HUES64 (cell line): Measurements from ENCODE around the gene TMEM179.

ENCODE experiments used
- H3K27ac ChIP-seq: 2 replicates; pipeline ENCODE4 v1.7.0; 2013; ENCODE audit warnings: low read depth, low read length, inconsistent platforms
- H3K27me3 ChIP-seq: 2 replicates; pipeline ENCODE4 v1.6.1; 2013; ENCODE audit warnings: mild to moderate bottlenecking, low read length; ENCODE audit not compliant: insufficient read depth
- H3K36me3 ChIP-seq: 2 replicates; pipeline ENCODE4 v1.6.1; 2013; ENCODE audit warnings: mild to moderate bottlenecking, low read length; ENCODE audit not compliant: insufficient read depth
- H3K4me1 ChIP-seq: 2 replicates; pipeline ENCODE4 v1.6.1; 2013; ENCODE audit warnings: mild to moderate bottlenecking, low read length, moderate library complexity; ENCODE audit not compliant: insufficient read depth
- H3K4me3 ChIP-seq: 2 replicates; pipeline ENCODE4 v1.5.1; 2013; ENCODE audit warnings: mild to moderate bottlenecking, low read length, moderate library complexity
- H3K9ac ChIP-seq: 2 replicates; pipeline ENCODE4 v1.6.1; 2013; ENCODE audit warnings: mild to moderate bottlenecking, low read depth, low read length
- H3K9me3 ChIP-seq: 2 replicates; pipeline ENCODE4 v1.6.1; 2013; ENCODE audit warnings: low read depth, low read length; ENCODE audit not compliant: insufficient read depth
- WGBS: fragments of 150-250, 120-280 bp; methylation state at CpG from one replicate; pipeline ENCODE4 v1.1.7; 2013; ENCODE audit warnings: missing lambda C conversion rate; 5-methylcytosine and 5-hydroxymethylcytosine counted together

TMEM179 gene

GRCh38 chr14:104564744-104565679 lies 39.6 kb downstream of the TMEM179 start:
- no peak overlapping the region for H3K4me3 ChIP-seq
- H3K36me3 ChIP-seq, result no peaks in the 10 kb centered on the region
- H3K4me1 ChIP-seq, result 0 out of 2 replicates have a peak, but pooled peaks cover 4% of the 10 kb centered on the region
- 93% methylated on average over 30 of the region's 30 CpGs for WGBS
- no peak overlapping the region for H3K27ac ChIP-seq
- H3K27me3 ChIP-seq, result no peaks in the 10 kb centered on the region
- no peak overlapping the region for H3K9ac ChIP-seq
- no peaks in the 10 kb centered on the region for H3K9me3 ChIP-seq

GRCh38 chr14:104563742-104564615 lies 40.6 kb downstream of the TMEM179 start:
- no peaks in the 10 kb centered on the region for H3K36me3 ChIP-seq
- no peaks in the 10 kb centered on the region for H3K27me3 ChIP-seq
- H3K4me1 ChIP-seq, result 0 out of 2 replicates have a peak, but pooled peaks cover 4% of the 10 kb centered on the region
- H3K9me3 ChIP-seq, result no peaks in the 10 kb centered on the region
- H3K9ac ChIP-seq, result no peak overlapping the region
- H3K4me3 ChIP-seq, result no peak overlapping the region
- H3K27ac ChIP-seq, result no peak overlapping the region
- 28% methylated on average over 27 of the region's 27 CpGs for WGBS

DNA sequence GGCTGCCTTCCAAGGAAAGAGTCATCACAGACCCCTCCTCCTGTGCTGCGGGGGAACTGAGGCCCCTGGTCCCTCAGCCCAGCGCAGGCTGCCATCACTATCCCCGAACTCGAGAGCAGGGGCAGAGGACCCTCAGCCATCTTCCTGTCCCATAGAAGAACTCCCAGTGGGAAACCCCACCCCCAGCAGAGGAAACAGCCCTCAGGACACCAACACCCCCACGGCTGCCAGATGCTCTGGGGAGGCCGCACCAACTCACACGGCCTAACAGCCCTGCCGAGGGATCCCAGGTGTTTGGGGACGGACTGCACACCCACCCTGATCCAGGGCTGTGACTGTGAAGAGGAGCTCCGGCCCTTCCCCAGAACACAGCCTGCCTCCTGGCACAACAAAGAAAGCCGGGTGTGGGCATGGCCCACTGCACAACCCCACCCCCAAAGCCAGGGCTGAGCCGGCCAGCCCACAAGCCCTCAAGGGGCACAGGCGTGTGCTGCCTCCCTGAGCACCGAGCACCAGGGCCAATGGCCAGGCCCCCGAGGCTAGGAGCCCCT lies 41.3 kb downstream of the TMEM179 start:
- Histone ChIP-seq H3K9ac (no peak overlapping the region), H3K9me3 (no peaks in the 10 kb centered on the region), H3K4me3 (no peak overlapping the region), H3K4me1 (0 out of 2 replicates have a peak, but pooled peaks cover 4% of the 10 kb centered on the region), H3K27me3 (no peaks in the 10 kb centered on the region), H3K36me3 (no peaks in the 10 kb centered on the region), H3K27ac (no peak overlapping the region)
- 89% methylated on average over 15 of the region's 15 CpGs for WGBS

- H3K9me3 ChIP-seq, result no peaks in the 10 kb centered on the region
- H3K9ac ChIP-seq, result no peak overlapping the region
- no peak overlapping the region for H3K27ac ChIP-seq
- no peak overlapping the region for H3K4me3 ChIP-seq
- no peaks in the 10 kb centered on the region for H3K36me3 ChIP-seq
- 0 out of 2 replicates have a peak, but pooled peaks cover 4% of the 10 kb centered on the region for H3K4me1 ChIP-seq
- no peaks in the 10 kb centered on the region for H3K27me3 ChIP-seq
- WGBS, result 93% methylated on average over 5 of the region's 5 CpGs
Observed at GRCh38 chr14:104562606-104563005, 42.0 kb downstream of the TMEM179 start.

GRCh38 chr14:104561632-104562495 lies 42.7 kb downstream of the TMEM179 start:
- no peak overlapping the region for H3K4me3 ChIP-seq
- no peaks in the 10 kb centered on the region for H3K27me3 ChIP-seq
- no peaks in the 10 kb centered on the region for H3K36me3 ChIP-seq
- WGBS, result 93% methylated on average over 23 of the region's 23 CpGs
- no peaks in the 10 kb centered on the region for H3K9me3 ChIP-seq
- H3K9ac ChIP-seq, result no peak overlapping the region
- 0 out of 2 replicates have a peak, but pooled peaks cover 4% of the 10 kb centered on the region for H3K4me1 ChIP-seq
- no peak overlapping the region for H3K27ac ChIP-seq

DNA sequence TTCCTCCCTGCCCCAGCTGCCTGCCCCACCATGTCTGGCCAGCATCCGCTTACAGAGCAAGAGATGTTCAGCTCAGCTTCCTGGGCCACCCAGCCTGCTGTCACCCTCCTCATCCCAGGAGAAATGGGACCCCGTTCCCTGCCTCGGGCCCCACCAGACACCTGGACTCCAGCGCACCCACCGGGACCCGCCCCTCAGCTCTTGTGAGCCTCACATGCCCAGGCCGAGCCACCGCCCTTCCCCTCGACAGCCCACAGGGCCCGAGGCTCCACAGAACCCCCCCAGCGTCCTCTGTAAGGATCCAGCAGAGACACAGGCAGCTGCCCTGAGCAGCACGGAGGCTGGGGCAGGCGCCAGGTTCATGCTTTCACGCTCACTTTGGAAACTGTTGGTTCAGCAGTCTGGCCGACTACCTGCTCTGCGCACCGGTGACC lies 43.4 kb downstream of the TMEM179 start:
- no peak overlapping the region for H3K4me3 ChIP-seq
- H3K9me3 ChIP-seq, result no peaks in the 10 kb centered on the region
- WGBS, result 89% methylated on average over 17 of the region's 17 CpGs
- H3K36me3 ChIP-seq, result no peaks in the 10 kb centered on the region
- no peak overlapping the region for H3K9ac ChIP-seq
- no peaks in the 10 kb centered on the region for H3K27me3 ChIP-seq
- 0 out of 2 replicates have a peak, but pooled peaks cover 4% of the 10 kb centered on the region for H3K4me1 ChIP-seq
- no peak overlapping the region for H3K27ac ChIP-seq

GRCh38 chr14:104560586-104560945 lies 44.0 kb downstream of the TMEM179 start:
- Histone ChIP-seq H3K27me3 (no peaks in the 10 kb centered on the region), H3K4me1 (0 out of 2 replicates have a peak, but pooled peaks cover 4% of the 10 kb centered on the region), H3K36me3 (no peaks in the 10 kb centered on the region), H3K9me3 (no peaks in the 10 kb centered on the region), H3K4me3 (no peak overlapping the region), H3K27ac (no peak overlapping the region), H3K9ac (no peak overlapping the region)
- WGBS, result 90% methylated on average over 3 of the region's 3 CpGs

- no peak overlapping the region for H3K9ac ChIP-seq
- H3K9me3 ChIP-seq, result no peaks in the 10 kb centered on the region
- 91% methylated on average over 21 of the region's 21 CpGs for WGBS
- H3K27ac ChIP-seq, result no peak overlapping the region
- no peak overlapping the region for H3K4me3 ChIP-seq
- no peaks in the 10 kb centered on the region for H3K27me3 ChIP-seq
- 0 out of 2 replicates have a peak, but pooled peaks cover 4% of the 10 kb centered on the region for H3K4me1 ChIP-seq
- H3K36me3 ChIP-seq, result no peaks in the 10 kb centered on the region
Observed at GRCh38 chr14:104559804-104560585, 44.6 kb downstream of the TMEM179 start.

GRCh38 chr14:104559028-104559803 lies 45.4 kb downstream of the TMEM179 start:
- Histone ChIP-seq H3K36me3 (no peaks in the 10 kb centered on the region), H3K9ac (no peak overlapping the region), H3K27me3 (no peaks in the 10 kb centered on the region), H3K27ac (no peak overlapping the region), H3K9me3 (no peaks in the 10 kb centered on the region), H3K4me1 (0 out of 2 replicates have a peak, but pooled peaks cover 4% of the 10 kb centered on the region), H3K4me3 (no peak overlapping the region)
- 91% methylated on average over 15 of the region's 15 CpGs for WGBS
